ENCODE measurements around the gene CREB5. TPM values are rescaled to one million over a fixed set of nuclear protein-coding genes. Genes with fewer than 3 reads are reported as not detected.

The CREB5 gene
- total RNA-seq, 1 donor from 2014 or later: 0.80 TPM

- ATAC-seq (ENCODE audit: low read depth): no peak
- DNase-seq: no peak
- POLR2A ChIA-PET: no interaction called here
- Mint-ChIP-seq H3K27me3 (peaks cover 16% of the 10 kb centered on the region), H3K27ac (no peak overlapping the region), H3K36me3 (ENCODE audit: low read depth) (no peaks in the 10 kb centered on the region), H3K4me3 (no peak overlapping the region), H3K4me1 (no peaks in the 10 kb centered on the region), H3K9me3 (no peaks in the 10 kb centered on the region)
- CTCF ChIA-PET: interaction anchor here (0.8 to 1.9 kb wide), 2 partner anchors 9 to 16 kb away, joined by 3 to 4 read pairs; no protein-coding TSS in a partner anchor
- TF ChIP-seq, protein P1, sequence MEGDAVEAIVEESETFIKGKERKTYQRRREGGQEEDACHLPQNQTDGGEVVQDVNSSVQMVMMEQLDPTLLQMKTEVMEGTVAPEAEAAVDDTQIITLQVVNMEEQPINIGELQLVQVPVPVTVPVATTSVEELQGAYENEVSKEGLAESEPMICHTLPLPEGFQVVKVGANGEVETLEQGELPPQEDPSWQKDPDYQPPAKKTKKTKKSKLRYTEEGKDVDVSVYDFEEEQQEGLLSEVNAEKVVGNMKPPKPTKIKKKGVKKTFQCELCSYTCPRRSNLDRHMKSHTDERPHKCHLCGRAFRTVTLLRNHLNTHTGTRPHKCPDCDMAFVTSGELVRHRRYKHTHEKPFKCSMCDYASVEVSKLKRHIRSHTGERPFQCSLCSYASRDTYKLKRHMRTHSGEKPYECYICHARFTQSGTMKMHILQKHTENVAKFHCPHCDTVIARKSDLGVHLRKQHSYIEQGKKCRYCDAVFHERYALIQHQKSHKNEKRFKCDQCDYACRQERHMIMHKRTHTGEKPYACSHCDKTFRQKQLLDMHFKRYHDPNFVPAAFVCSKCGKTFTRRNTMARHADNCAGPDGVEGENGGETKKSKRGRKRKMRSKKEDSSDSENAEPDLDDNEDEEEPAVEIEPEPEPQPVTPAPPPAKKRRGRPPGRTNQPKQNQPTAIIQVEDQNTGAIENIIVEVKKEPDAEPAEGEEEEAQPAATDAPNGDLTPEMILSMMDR (IDR thresholded peaks at IDR 0.05): no peak
- intact Hi-C loops (cut with micrococcal nuclease): loop anchor here (2.0 to 10.0 kb wide), 2 partner anchors 483 to 1431 kb away; no protein-coding TSS in a partner anchor
These were observed 215.6 kb downstream of the CREB5 start for GRCh38 chr7:28627896-28628295.

- no peak for DNase-seq
- peaks cover 16% of the 10 kb centered on the region for H3K27me3 Mint-ChIP-seq
- ChIA-PET CTCF (no interaction called here), POLR2A (interaction anchor here (0.5 kb wide), 1 partner anchor 56 kb away, joined by 3 read pairs; no protein-coding TSS in a partner anchor)
- H3K4me1 Mint-ChIP-seq: no peaks in the 10 kb centered on the region
- intact Hi-C loops (cut with micrococcal nuclease): loop anchor here (10.0 kb wide), 1 partner anchor 485 kb away; no protein-coding TSS in a partner anchor
- H3K9me3 Mint-ChIP-seq: no peaks in the 10 kb centered on the region
- no peaks in the 10 kb centered on the region for H3K36me3 Mint-ChIP-seq (ENCODE audit: low read depth)
- no peak overlapping the region for H3K27ac Mint-ChIP-seq
- no peak overlapping the region for H3K4me3 Mint-ChIP-seq
- TF ChIP-seq, protein P1 (IDR thresholded peaks at IDR 0.05): no peak
- ATAC-seq (ENCODE audit: low read depth): no peak
These were observed 217.0 kb downstream of the CREB5 start for GRCh38 chr7:28629216-28629842.

DNA sequence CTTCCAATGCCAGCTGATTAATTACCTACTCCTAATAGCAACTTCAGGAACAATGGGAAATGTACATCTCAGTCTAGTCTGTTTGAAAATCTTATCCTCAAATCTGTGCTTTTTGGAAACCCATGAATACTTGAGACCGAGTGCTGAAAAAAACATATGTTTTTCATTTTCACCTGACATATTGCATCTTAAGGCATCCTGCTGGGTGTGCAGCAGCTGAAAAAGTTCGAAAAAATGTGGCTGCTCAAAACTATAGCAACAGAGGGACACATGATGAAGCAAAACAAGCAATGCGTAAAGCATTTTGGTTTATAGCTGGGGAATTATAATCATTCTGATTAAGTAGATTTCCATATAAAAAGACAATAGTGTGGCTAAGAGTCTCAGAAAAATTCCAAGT, 218.0 kb downstream of the CREB5 start:
- TF ChIP-seq, protein P1 (IDR thresholded peaks at IDR 0.05): no peak
- ChIA-PET POLR2A (no interaction called here), CTCF (no interaction called here)
- no peak overlapping the region for H3K27ac Mint-ChIP-seq
- peaks cover 16% of the 10 kb centered on the region for H3K27me3 Mint-ChIP-seq
- no peak for DNase-seq
- intact Hi-C loops (cut with micrococcal nuclease): no loop called here
- ATAC-seq (ENCODE audit: low read depth): no peak
- no peaks in the 10 kb centered on the region for H3K4me1 Mint-ChIP-seq
- no peaks in the 10 kb centered on the region for H3K9me3 Mint-ChIP-seq
- no peaks in the 10 kb centered on the region for H3K36me3 Mint-ChIP-seq (ENCODE audit: low read depth)
- H3K4me3 Mint-ChIP-seq: no peak overlapping the region

GRCh38 chr7:28631995-28632394, 219.7 kb downstream of the CREB5 start:
- Mint-ChIP-seq H3K9me3 (no peaks in the 10 kb centered on the region), H3K4me3 (no peak overlapping the region), H3K27ac (no peak overlapping the region), H3K36me3 (ENCODE audit: low read depth) (no peaks in the 10 kb centered on the region), H3K4me1 (no peaks in the 10 kb centered on the region), H3K27me3 (peaks cover 13% of the 10 kb centered on the region)
- TF ChIP-seq, protein P1 (IDR thresholded peaks at IDR 0.05): no peak
- ATAC-seq (ENCODE audit: low read depth): no peak
- DNase-seq: no peak
- intact Hi-C loops (cut with micrococcal nuclease): no loop called here
- POLR2A ChIA-PET: no interaction called here
- CTCF ChIA-PET: no interaction called here

DNA sequence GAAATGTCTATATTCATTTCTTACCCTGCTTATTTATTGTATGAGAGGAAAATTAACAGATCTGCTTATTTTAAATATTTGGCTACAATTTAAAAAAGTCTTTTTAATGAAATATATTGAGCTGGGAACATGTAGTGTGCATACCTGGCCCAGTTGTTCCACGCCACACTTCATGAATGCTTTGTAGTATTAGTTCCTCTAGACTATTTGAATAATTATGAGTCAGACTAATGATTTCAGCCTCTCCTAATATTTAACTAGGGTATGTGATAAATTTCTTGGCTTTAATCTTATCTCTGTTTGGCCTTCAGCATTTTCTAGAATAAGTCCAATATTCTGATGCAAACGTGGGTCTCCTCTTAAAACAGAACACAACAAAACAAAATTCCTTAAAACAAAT, 226.6 kb downstream of the CREB5 start:
- TF ChIP-seq, protein P1 (IDR thresholded peaks at IDR 0.05): no peak
- intact Hi-C loops (cut with micrococcal nuclease): no loop called here
- Mint-ChIP-seq H3K9me3 (no peaks in the 10 kb centered on the region), H3K4me1 (no peaks in the 10 kb centered on the region), H3K27ac (no peak overlapping the region), H3K27me3 (peaks cover 6% of the 10 kb centered on the region), H3K36me3 (ENCODE audit: low read depth) (no peaks in the 10 kb centered on the region), H3K4me3 (no peak overlapping the region)
- no peak for ATAC-seq (ENCODE audit: low read depth)
- CTCF ChIA-PET: no interaction called here
- DNase-seq: no peak
- POLR2A ChIA-PET: no interaction called here
